Activated naive CD4-positive, alpha-beta T cell treated with anti-CD3 and anti-CD28 coated beads, Interleukin-2, amount 50 U/mL, for 24 hours (primary cell): Measurements from ENCODE around the gene STRIT1.

Experiments used
- H3K27ac Mint-ChIP-seq: one replicate; pipeline ENCODE4 v1.8.0; 2021; ENCODE audit warnings: mild to moderate bottlenecking, mixed read lengths
- H3K27me3 Mint-ChIP-seq: one replicate; pipeline ENCODE4 v1.8.0; 2021; ENCODE audit warnings: mixed read lengths
- H3K36me3 Mint-ChIP-seq: one replicate; pipeline ENCODE4 v1.8.0; 2021; ENCODE audit warnings: mixed read lengths
- H3K4me1 Mint-ChIP-seq: one replicate; pipeline ENCODE4 v1.8.0; 2021; ENCODE audit warnings: mixed read lengths
- H3K4me3 Mint-ChIP-seq: one replicate; pipeline ENCODE4 v1.8.0; 2021; ENCODE audit warnings: mild to moderate bottlenecking, mixed read lengths
- H3K9me3 Mint-ChIP-seq: one replicate; pipeline ENCODE4 v1.8.0; 2021; ENCODE audit warnings: mixed read lengths

The STRIT1 gene

DNA sequence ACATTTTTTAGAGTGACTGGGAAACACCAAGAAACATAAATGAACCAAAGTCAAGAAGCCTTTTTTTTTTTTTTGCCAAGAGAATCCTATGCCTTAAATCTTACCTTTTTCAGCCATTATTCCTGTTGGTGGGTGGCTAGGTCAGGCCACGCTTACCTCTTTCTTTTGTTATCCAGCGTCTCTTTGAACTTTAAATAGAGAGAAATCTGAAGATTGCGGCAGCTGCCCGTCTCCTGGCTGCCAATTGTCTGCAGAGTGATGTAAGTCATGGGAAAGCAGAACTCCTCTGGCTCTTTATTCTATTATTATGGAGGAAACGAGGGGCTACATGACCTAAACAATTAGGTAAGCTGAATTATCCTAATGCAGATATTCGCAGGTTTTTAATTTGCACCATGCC lies at the start of gene STRIT1:
Gene STRIT1, minus strand, starts transcription at position 168 of the 400 bp plus-strand sequence.
- H3K4me1 Mint-ChIP-seq, result no peaks in the 10 kb centered on the region
- H3K27me3 Mint-ChIP-seq, result no peaks in the 10 kb centered on the region
- H3K9me3 Mint-ChIP-seq, result peaks cover 16% of the 10 kb centered on the region
- H3K36me3 Mint-ChIP-seq, result no peaks in the 10 kb centered on the region
- H3K4me3 Mint-ChIP-seq, result no peak within 1 kb of the TSS
- H3K27ac Mint-ChIP-seq, result no peak within 1 kb of the TSS

DNA sequence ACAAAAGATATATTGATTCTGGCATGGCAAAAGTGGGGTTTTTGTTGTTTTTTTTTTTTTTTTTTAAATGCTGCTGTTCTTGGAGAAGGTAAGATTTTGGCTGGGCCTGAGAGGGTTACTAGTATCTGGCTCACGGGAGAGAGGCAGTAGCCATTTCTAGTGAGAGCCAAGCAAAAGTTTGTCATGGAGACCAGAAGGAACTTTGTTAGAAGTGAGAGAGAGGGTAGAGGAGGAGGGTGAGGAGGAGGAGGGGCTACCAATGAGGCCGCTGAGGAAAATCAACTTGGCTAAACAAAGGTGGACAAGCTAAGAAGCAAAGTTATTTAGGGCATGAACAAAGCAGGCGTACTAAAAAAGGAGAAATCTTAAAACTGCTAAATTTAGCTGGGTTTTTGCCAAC lies 48.9 kb upstream of the STRIT1 start:
- Mint-ChIP-seq H3K4me3 (no peak overlapping the region), H3K36me3 (no peaks in the 10 kb centered on the region), H3K9me3 (no peaks in the 10 kb centered on the region), H3K27ac (no peak overlapping the region), H3K27me3 (no peaks in the 10 kb centered on the region), H3K4me1 (no peaks in the 10 kb centered on the region)

DNA sequence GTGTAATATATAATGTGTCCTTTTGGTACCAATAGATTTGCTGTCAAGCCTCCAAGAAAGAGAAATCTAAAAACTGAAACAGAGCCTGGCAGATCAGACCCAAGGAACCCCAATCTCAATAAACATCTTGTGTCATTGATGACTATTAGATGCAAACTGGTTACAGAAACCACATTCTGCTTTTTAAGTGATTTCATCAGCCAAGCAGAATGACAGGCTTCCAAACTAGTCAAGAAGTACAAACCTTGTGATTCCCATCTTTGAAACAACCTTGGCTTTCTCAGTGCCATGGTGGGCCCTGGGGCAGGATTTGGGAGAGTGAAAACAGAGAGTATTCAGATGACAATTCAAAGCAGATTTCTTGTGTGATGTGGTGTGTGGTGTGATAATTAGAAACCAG lies 45.6 kb upstream of the STRIT1 start:
- H3K4me3 Mint-ChIP-seq, result no peak overlapping the region
- no peaks in the 10 kb centered on the region for H3K4me1 Mint-ChIP-seq
- H3K27me3 Mint-ChIP-seq, result no peaks in the 10 kb centered on the region
- H3K27ac Mint-ChIP-seq, result no peak overlapping the region
- H3K36me3 Mint-ChIP-seq, result no peaks in the 10 kb centered on the region
- no peaks in the 10 kb centered on the region for H3K9me3 Mint-ChIP-seq

DNA sequence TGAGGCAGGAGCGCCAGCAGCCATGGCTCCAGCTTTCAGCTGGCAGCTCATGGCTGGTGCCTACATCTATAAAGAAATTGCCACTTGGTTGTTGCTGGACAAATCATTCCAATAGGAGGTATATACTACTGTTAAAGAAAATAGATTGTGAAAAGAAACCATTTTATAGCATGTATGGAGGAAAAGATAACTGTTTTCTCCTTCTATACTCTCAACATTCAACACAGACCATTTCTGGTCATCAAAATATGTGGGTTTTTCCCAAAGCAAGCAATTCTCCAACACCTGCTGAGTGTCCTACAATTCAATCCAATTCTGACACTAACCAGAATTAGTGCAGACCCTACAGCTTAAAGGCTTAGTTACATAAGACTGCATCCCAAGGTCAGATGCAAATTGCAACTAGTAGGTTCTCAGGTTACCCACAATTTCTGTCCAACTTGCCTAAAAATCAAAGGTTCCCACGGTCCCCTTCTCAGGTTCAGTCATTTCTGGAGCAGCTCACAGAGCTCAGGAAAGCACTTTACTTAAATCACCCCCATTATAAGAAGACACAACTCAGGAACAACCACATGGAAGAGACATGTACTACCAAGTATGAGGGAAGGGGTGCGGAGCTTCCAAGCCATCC lies 42.4 kb upstream of the STRIT1 start:
- Mint-ChIP-seq H3K36me3 (no peaks in the 10 kb centered on the region), H3K4me3 (no peak overlapping the region), H3K4me1 (no peaks in the 10 kb centered on the region), H3K9me3 (no peaks in the 10 kb centered on the region), H3K27ac (no peak overlapping the region), H3K27me3 (no peaks in the 10 kb centered on the region)

DNA sequence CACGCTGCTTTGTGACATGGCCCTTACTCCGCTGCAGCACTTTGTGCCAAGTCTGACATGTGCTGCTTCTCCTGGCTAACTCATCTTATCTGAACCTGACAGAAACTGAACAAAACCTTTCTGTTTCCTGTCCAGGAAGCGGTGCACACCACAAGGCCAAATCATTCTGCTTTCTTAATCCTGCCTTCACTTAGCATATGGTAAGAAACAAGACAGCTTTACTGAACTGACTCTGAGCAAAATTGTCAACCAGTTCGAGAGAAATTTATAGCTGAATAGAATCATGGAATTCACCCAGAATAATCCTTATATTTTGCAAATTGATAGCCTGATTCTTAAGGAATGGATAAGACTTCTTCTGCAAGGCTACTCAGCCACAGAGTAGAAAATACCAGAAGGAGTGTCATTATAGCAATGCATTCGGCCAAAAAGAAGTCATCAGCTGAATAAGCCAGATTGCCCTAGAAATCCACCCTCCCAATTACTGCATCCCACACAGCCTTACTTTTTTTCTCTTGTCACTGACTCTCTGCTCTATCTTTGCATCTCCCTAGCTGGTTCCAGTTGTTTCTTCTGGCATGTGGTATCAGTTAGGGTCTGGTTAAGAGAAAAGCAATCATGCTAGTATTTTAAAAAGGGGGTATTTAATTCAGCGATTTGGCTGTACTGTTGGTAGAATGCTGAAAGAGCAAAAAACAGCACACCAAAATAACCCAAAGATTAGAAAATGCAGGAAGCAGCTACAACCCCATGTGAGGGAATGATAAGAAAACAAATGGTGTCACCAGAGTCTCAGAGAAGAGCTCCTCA lies 41.6 kb upstream of the STRIT1 start:
- H3K27me3 Mint-ChIP-seq, result no peaks in the 10 kb centered on the region

DNA sequence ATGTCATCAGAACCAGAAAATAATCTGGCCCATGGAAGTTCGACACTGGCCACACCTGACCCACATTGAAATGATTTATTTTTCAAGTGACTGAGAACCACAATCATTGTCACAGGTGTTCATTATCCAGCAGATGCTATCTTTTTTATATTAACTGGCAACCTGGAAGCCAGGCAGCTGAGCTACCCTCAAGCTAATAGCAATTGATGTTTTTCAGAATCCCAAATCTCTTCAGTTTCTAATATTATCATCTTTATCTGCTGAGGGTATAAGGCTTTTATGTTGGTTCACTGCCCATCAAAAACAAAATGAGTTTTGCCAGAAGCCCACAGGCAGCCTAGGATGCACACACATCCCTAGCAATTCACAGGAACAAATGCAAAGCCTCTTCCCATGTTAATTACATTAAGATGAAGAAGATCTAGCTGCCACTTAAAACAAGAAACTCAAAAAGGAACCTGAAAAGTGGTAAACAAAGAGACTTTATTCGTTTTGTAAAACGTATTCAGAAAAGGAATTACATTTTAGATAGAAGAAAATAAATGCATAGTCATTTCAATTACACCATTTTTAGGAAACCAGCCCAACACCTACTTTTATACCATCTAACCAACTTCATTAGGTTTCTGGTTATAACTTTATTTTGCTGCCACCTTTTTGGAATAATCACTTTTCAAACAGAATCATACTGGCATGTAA lies 40.9 kb upstream of the STRIT1 start:
- Mint-ChIP-seq H3K9me3 (no peaks in the 10 kb centered on the region), H3K27ac (no peak overlapping the region), H3K36me3 (no peaks in the 10 kb centered on the region), H3K27me3 (no peaks in the 10 kb centered on the region), H3K4me3 (no peak overlapping the region), H3K4me1 (no peaks in the 10 kb centered on the region)

More for the DNA sequence above, 41.6 kb upstream of the STRIT1 start:
- H3K27ac Mint-ChIP-seq, result no peak overlapping the region
- no peak overlapping the region for H3K4me3 Mint-ChIP-seq
- no peaks in the 10 kb centered on the region for H3K36me3 Mint-ChIP-seq
- no peaks in the 10 kb centered on the region for H3K4me1 Mint-ChIP-seq
- H3K9me3 Mint-ChIP-seq, result no peaks in the 10 kb centered on the region

DNA sequence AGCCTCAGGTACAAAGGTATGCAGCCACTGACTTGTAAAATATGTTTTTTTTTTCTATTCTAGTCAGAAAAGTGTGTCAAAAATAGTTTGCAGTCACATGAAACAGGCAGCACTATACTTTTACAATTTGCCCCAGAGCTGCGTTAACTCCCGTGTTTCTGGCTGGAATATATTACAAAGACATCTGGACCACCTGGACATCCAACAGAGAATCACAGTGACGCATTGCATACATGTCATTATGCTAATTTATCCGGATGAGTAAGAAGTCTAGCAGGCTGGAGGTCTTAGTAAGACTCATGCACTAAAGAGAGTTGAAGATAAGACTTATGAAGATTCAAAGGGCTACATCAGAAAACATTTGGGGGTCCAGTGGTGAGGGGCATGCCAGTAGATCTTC lies 39.2 kb upstream of the STRIT1 start:
- no peaks in the 10 kb centered on the region for H3K9me3 Mint-ChIP-seq
- no peak overlapping the region for H3K4me3 Mint-ChIP-seq
- no peaks in the 10 kb centered on the region for H3K27me3 Mint-ChIP-seq
- no peaks in the 10 kb centered on the region for H3K4me1 Mint-ChIP-seq
- no peaks in the 10 kb centered on the region for H3K36me3 Mint-ChIP-seq
- no peak overlapping the region for H3K27ac Mint-ChIP-seq

DNA sequence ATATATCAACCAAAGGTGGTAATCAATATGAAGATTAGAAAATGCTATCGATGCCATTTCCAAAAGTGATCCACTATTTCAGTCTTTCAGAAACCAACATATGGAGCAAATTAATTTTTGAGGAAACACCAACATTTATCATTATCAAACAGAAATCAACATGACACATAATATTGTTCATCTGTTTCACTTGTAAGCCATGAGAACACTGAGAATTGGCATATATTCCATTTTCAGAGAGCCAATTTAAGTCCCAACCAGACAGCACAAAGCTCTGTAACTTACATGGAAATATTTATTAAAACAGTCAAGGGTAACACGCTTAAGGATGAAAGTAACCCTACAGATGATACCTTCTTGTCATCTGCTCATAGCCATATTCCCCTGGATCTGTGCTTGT lies 37.6 kb upstream of the STRIT1 start:
- no peaks in the 10 kb centered on the region for H3K4me1 Mint-ChIP-seq
- no peaks in the 10 kb centered on the region for H3K9me3 Mint-ChIP-seq
- no peak overlapping the region for H3K27ac Mint-ChIP-seq
- no peaks in the 10 kb centered on the region for H3K27me3 Mint-ChIP-seq
- no peaks in the 10 kb centered on the region for H3K36me3 Mint-ChIP-seq
- H3K4me3 Mint-ChIP-seq, result no peak overlapping the region

DNA sequence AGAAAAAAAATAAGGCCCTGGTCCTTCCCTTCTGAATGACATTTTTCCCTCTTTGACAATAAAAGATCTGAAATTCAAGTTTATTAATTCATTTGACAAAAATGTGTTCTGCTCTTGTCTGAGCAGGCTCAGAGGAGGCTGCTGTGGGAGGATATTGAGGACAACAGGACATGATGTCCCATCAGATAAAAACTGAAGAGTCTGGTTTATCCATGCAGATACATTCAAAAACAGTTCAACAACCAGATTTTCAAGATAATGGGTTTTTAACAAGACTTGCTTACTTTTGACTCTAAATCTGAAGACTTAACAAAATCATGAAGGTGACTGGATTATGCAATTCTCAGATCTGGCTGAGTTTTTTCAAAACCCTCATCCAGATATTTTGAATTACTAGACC lies 36.9 kb upstream of the STRIT1 start:
- H3K4me3 Mint-ChIP-seq, result no peak overlapping the region
- H3K27ac Mint-ChIP-seq, result no peak overlapping the region
- H3K27me3 Mint-ChIP-seq, result no peaks in the 10 kb centered on the region
- no peaks in the 10 kb centered on the region for H3K4me1 Mint-ChIP-seq
- H3K36me3 Mint-ChIP-seq, result no peaks in the 10 kb centered on the region
- no peaks in the 10 kb centered on the region for H3K9me3 Mint-ChIP-seq

DNA sequence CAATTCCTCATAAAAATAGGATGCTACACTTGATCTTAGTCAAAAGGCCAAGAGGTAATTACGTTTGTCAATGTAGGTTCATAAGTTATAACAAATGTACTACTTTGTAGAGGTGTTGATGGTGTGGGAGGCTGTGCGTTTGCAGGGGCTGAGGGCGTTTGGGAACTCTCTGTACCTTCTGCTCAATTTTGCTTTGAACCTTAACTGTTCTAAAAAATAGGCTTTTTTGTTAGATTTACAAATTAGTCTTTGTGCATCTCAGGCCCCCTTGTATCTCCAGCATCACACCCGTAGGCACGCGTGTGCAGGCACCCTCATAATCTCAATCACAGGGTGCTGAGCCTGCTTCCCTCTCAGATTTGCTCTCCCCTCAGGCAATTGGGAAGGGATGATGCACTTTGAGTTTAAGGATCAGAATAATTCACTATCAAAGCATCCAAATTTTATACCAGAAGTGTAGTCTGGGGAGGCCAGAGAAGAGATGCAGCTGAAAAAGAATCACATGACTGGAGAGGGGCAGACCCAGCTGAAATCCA lies 36.1 kb upstream of the STRIT1 start:
- Mint-ChIP-seq H3K27ac (no peak overlapping the region), H3K36me3 (no peaks in the 10 kb centered on the region), H3K27me3 (no peaks in the 10 kb centered on the region), H3K4me1 (no peaks in the 10 kb centered on the region), H3K9me3 (no peaks in the 10 kb centered on the region), H3K4me3 (no peak overlapping the region)

DNA sequence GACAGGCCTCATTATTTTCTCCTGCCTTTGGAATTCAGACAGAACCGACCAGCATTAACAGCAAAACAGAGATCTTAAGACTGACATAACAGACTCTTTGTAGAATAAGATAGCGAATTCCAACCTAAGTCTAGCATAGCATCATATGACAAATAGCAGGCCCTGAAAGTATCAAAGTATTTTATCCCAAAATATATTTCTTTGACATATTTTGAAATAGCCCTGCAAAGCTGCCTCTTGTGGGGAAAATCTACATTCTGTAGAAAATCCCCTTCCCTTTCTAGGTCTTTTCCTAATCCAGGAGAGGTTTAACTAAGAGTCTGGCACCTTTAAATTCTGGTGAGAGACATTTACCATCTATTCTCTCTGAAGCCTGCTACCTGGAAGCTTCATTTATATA lies 34.4 kb upstream of the STRIT1 start:
- Mint-ChIP-seq H3K4me1 (no peaks in the 10 kb centered on the region), H3K9me3 (no peaks in the 10 kb centered on the region), H3K27ac (no peak overlapping the region), H3K36me3 (no peaks in the 10 kb centered on the region), H3K27me3 (no peaks in the 10 kb centered on the region), H3K4me3 (no peak overlapping the region)

DNA sequence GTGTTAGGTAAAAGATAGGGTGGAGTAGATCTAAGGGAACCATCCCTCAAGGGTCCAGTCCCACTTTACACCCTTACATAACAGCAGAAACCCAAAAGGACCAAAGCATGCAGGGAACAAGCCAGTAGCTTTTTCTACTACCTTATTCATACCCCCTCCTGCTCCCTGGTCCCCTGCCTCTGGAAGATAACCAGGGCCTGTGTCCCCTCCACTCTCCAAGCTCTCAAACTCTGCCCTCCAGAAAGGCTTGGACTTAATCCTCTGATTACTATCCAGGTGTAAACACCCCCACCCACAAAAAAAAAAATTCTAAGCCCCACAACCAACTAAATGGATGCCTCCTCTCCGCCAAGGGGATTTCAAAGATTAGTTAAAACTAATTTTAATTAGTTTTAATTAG lies 33.9 kb upstream of the STRIT1 start:
- Mint-ChIP-seq H3K9me3 (no peaks in the 10 kb centered on the region), H3K4me3 (no peak overlapping the region), H3K27ac (no peak overlapping the region), H3K4me1 (no peaks in the 10 kb centered on the region), H3K36me3 (no peaks in the 10 kb centered on the region), H3K27me3 (no peaks in the 10 kb centered on the region)

DNA sequence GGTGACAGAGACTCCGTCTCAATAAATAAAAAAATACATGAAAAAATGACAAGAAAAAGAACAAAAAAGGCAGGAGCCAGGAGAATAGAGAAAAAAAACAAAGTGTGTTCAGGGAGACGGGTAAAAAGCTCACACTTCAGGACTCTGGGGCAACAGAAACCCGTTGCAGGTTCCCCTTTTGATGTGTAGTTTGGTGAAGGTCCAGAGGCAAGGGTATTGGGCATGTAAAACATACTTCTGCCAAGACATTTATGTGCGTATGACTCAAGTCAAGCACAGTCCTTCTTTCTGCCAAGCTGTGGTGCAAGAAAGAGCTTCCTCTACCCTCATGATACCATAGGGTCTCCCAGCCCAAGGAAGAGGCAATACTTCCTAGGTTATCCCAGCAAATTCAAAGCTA lies 33.4 kb upstream of the STRIT1 start:
- no peaks in the 10 kb centered on the region for H3K36me3 Mint-ChIP-seq

DNA sequence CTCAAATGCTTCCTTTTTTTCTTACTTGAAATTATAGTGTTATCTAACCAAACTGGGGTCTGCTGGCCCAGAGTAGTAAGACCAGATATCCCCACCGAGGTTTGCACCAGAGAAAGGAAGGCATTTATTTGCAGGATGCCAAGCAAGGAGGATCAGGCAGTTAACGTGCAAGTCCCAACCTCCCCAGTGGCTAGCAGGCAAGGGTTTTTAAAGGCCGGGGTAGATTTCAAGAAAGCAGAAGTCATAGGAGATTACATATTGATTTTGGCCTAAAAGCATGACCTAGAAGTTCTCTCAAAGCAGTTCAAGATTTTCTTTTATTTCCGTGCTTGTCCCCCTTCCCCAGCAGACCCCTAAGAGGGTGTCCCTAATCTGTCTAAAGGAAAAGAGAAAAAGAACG lies 32.8 kb upstream of the STRIT1 start:
- Mint-ChIP-seq H3K27me3 (no peaks in the 10 kb centered on the region), H3K36me3 (no peaks in the 10 kb centered on the region), H3K4me1 (no peaks in the 10 kb centered on the region), H3K4me3 (no peak overlapping the region), H3K9me3 (no peaks in the 10 kb centered on the region), H3K27ac (no peak overlapping the region)

More for the DNA sequence above, 33.4 kb upstream of the STRIT1 start:
- H3K9me3 Mint-ChIP-seq, result no peaks in the 10 kb centered on the region
- no peaks in the 10 kb centered on the region for H3K4me1 Mint-ChIP-seq
- H3K27ac Mint-ChIP-seq, result no peak overlapping the region
- H3K27me3 Mint-ChIP-seq, result no peaks in the 10 kb centered on the region
- no peak overlapping the region for H3K4me3 Mint-ChIP-seq

DNA sequence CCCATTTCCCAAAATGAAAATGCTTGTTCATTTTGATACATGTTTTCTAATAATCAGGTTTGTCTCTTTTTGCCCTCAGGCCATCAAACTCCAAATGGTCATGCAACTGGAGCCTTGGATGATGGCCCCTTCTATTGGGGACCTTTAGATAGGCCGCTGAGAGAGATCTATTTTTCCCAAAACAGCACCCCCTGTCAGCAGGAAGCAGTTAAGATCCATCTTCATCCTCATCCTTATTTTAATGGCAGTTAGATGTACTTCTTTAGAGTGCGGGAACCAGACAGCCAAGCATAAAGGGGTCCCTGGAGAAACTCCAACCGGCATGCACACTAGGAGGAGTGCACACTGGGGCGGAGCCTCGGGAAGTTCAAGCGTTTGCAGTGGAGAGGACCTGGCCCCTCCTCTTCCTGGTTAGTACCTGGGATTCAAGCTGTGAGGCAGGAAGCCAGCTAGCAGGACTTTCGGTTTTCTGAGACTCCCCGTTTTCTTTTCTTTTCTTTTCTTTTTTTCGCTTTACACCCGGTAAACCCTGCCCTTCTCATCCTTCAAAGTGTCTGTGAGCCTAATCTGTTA lies 31.9 kb upstream of the STRIT1 start:
- Mint-ChIP-seq H3K36me3 (no peaks in the 10 kb centered on the region), H3K4me3 (no peak overlapping the region), H3K4me1 (no peaks in the 10 kb centered on the region), H3K27ac (no peak overlapping the region), H3K9me3 (no peaks in the 10 kb centered on the region), H3K27me3 (no peaks in the 10 kb centered on the region)
